H1 (cell line): ENCODE results near the gene ZNF613. TPM values are rescaled to one million over a fixed set of nuclear protein-coding genes. Genes with fewer than 3 reads are reported as not detected.

Source experiments
- BACH1 ChIP-seq: IDR thresholded peaks from 2 replicates; pipeline ENCODE4 v1.6.1; 2012; ENCODE audit warnings: low read length, improper control_type of control experiment
- CREB1 ChIP-seq: IDR thresholded peaks from 2 replicates; pipeline ENCODE4 v1.6.1; 2012; ENCODE audit warnings: inconsistent platforms
- JUND ChIP-seq: IDR thresholded peaks from 2 replicates; pipeline ENCODE4 v1.6.1; 2011; ENCODE audit warnings: mild to moderate bottlenecking, improper control_type of control experiment, low read length
- POLR2AphosphoS5 ChIP-seq: IDR thresholded peaks from 2 replicates; pipeline ENCODE4 v1.6.1; 2011; ENCODE audit warnings: low read depth, low read length
- RXRA ChIP-seq: IDR thresholded peaks from 2 replicates; pipeline ENCODE4 v1.6.1; 2011; ENCODE audit warnings: low read depth, mild to moderate bottlenecking, low read length, moderate library complexity; ENCODE audit not compliant: insufficient read depth
- TAF7 ChIP-seq: optimal IDR thresholded peaks from 2 replicates; pipeline ENCODE3; 2011; ENCODE audit warnings: low read depth, mild to moderate bottlenecking, inconsistent platforms, low read length, moderate library complexity, borderline replicate concordance
- polyA plus RNA-seq, 7 experiments: library from polyadenylated mRNA; depleted of rRNA in 3 of 7; stranded (reverse) in 5 of 7; unstranded in 2 of 7; fragments of >200 nt in 5 of 7; fragments of 200-250 nt in 2 of 7; gene quantifications; 1 replicate in 5 of 7; 2 replicates in 1 of 7; 4 replicates in 1 of 7; pipeline versions ENCODE4 v1.2.1 to v1.2.3, GENCODE V29; 2011 to 2013; ENCODE audit warnings: missing spikeins in 2 of 7, mixed read lengths in 2 of 7
- total RNA-seq: library from RNA; stranded (reverse); fragmentation: NEBNext Ultra II Directional; extraction: Animal tissue kit (Norgen Biotek cat#: 25700); gene quantifications from 2 replicates; pipeline ENCODE4 v1.2.1, GENCODE V29; 2021
- TF ChIP-seq, protein P1 (sequence below): fragments of 300-600 bp; sonication (generic); IDR thresholded peaks from 2 replicates; pipeline ENCODE4 v1.7.1; 2012; ENCODE audit warnings: low read length, moderate library complexity, mild to moderate bottlenecking, inconsistent platforms; ENCODE audit not compliant: insufficient replicate concordance

Gene ZNF613
- total and polyA plus RNA-seq, 2 of the 8 experiments (the other 6 are each of a cell fraction or from before 2014, with no cell fraction given): 4.7 to 14.2 TPM

DNA sequence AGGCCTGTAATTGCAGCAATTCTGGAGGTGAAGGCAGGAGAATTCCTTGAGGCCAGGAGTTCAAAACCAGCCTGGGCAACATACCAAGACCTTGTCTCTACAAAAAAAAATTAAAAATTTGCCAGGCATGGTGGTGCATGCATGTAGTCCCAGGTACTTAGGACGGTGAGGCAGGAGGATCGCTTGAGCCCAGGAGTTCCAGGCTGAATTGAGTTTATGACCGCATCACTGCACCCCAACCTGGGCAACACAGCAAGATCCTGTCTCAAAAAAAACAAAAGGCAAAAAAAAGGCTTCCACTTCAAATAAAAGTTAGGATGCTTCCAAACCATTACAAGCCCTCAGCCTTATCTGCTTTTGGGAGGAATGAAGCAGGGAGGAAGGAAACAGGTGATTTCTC, 44.8 kb upstream of the ZNF613 start (continued):
- TF ChIP-seq, protein P1, sequence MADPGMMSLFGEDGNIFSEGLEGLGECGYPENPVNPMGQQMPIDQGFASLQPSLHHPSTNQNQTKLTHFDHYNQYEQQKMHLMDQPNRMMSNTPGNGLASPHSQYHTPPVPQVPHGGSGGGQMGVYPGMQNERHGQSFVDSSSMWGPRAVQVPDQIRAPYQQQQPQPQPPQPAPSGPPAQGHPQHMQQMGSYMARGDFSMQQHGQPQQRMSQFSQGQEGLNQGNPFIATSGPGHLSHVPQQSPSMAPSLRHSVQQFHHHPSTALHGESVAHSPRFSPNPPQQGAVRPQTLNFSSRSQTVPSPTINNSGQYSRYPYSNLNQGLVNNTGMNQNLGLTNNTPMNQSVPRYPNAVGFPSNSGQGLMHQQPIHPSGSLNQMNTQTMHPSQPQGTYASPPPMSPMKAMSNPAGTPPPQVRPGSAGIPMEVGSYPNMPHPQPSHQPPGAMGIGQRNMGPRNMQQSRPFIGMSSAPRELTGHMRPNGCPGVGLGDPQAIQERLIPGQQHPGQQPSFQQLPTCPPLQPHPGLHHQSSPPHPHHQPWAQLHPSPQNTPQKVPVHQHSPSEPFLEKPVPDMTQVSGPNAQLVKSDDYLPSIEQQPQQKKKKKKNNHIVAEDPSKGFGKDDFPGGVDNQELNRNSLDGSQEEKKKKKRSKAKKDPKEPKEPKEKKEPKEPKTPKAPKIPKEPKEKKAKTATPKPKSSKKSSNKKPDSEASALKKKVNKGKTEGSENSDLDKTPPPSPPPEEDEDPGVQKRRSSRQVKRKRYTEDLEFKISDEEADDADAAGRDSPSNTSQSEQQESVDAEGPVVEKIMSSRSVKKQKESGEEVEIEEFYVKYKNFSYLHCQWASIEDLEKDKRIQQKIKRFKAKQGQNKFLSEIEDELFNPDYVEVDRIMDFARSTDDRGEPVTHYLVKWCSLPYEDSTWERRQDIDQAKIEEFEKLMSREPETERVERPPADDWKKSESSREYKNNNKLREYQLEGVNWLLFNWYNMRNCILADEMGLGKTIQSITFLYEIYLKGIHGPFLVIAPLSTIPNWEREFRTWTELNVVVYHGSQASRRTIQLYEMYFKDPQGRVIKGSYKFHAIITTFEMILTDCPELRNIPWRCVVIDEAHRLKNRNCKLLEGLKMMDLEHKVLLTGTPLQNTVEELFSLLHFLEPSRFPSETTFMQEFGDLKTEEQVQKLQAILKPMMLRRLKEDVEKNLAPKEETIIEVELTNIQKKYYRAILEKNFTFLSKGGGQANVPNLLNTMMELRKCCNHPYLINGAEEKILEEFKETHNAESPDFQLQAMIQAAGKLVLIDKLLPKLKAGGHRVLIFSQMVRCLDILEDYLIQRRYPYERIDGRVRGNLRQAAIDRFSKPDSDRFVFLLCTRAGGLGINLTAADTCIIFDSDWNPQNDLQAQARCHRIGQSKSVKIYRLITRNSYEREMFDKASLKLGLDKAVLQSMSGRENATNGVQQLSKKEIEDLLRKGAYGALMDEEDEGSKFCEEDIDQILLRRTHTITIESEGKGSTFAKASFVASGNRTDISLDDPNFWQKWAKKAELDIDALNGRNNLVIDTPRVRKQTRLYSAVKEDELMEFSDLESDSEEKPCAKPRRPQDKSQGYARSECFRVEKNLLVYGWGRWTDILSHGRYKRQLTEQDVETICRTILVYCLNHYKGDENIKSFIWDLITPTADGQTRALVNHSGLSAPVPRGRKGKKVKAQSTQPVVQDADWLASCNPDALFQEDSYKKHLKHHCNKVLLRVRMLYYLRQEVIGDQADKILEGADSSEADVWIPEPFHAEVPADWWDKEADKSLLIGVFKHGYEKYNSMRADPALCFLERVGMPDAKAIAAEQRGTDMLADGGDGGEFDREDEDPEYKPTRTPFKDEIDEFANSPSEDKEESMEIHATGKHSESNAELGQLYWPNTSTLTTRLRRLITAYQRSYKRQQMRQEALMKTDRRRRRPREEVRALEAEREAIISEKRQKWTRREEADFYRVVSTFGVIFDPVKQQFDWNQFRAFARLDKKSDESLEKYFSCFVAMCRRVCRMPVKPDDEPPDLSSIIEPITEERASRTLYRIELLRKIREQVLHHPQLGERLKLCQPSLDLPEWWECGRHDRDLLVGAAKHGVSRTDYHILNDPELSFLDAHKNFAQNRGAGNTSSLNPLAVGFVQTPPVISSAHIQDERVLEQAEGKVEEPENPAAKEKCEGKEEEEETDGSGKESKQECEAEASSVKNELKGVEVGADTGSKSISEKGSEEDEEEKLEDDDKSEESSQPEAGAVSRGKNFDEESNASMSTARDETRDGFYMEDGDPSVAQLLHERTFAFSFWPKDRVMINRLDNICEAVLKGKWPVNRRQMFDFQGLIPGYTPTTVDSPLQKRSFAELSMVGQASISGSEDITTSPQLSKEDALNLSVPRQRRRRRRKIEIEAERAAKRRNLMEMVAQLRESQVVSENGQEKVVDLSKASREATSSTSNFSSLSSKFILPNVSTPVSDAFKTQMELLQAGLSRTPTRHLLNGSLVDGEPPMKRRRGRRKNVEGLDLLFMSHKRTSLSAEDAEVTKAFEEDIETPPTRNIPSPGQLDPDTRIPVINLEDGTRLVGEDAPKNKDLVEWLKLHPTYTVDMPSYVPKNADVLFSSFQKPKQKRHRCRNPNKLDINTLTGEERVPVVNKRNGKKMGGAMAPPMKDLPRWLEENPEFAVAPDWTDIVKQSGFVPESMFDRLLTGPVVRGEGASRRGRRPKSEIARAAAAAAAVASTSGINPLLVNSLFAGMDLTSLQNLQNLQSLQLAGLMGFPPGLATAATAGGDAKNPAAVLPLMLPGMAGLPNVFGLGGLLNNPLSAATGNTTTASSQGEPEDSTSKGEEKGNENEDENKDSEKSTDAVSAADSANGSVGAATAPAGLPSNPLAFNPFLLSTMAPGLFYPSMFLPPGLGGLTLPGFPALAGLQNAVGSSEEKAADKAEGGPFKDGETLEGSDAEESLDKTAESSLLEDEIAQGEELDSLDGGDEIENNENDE: no peak
- TF ChIP-seq TAF7 (no peak), POLR2AphosphoS5 (no peak), CREB1 (no peak), JUND (no peak), RXRA (no peak), BACH1 (no peak)
